C4-2B (cell line): ENCODE measurements around the gene KISS1R.
"Not testable (repeated sequence)": the region's sequence is repeated elsewhere in the genome, so short reads cannot be mapped to it uniquely, and the experiment has no call there.

Source experiments
- H3K27ac ChIP-seq: fragments of 450-650 bp; 2 replicates; pipeline ENCODE4 v1.5.1; 2017
- ZFX ChIP-seq: fragments of 450-650 bp; IDR thresholded peaks from 2 replicates; pipeline ENCODE4 v1.6.1; 2017
- TF ChIP-seq, protein P1 (sequence below): fragments of 450-650 bp; conservative IDR thresholded peaks from 2 replicates; pipeline ENCODE4 v1.5.1; 2017; ENCODE audit warnings: mild to moderate bottlenecking

KISS1R gene

GRCh38 chr19:953445-954271, 36.5 kb downstream of the KISS1R start:
- peak overlapping the region; percentile 83 for H3K27ac ChIP-seq
- TF ChIP-seq, protein P1, sequence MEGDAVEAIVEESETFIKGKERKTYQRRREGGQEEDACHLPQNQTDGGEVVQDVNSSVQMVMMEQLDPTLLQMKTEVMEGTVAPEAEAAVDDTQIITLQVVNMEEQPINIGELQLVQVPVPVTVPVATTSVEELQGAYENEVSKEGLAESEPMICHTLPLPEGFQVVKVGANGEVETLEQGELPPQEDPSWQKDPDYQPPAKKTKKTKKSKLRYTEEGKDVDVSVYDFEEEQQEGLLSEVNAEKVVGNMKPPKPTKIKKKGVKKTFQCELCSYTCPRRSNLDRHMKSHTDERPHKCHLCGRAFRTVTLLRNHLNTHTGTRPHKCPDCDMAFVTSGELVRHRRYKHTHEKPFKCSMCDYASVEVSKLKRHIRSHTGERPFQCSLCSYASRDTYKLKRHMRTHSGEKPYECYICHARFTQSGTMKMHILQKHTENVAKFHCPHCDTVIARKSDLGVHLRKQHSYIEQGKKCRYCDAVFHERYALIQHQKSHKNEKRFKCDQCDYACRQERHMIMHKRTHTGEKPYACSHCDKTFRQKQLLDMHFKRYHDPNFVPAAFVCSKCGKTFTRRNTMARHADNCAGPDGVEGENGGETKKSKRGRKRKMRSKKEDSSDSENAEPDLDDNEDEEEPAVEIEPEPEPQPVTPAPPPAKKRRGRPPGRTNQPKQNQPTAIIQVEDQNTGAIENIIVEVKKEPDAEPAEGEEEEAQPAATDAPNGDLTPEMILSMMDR, result no peak
- TF ChIP-seq ZFX, result no peak

GRCh38 chr19:954272-954671, 37.1 kb downstream of the KISS1R start:
- TF ChIP-seq, protein P1, result no peak
- TF ChIP-seq ZFX, result no peak

GRCh38 chr19:954672-955494, 37.8 kb downstream of the KISS1R start:
- no peak for TF ChIP-seq ZFX
- TF ChIP-seq, protein P1, result no peak
- H3K27ac ChIP-seq, result no peak overlapping the region

More at GRCh38 chr19:954272-954671, 37.1 kb downstream of the KISS1R start:
- no peak overlapping the region for H3K27ac ChIP-seq

DNA sequence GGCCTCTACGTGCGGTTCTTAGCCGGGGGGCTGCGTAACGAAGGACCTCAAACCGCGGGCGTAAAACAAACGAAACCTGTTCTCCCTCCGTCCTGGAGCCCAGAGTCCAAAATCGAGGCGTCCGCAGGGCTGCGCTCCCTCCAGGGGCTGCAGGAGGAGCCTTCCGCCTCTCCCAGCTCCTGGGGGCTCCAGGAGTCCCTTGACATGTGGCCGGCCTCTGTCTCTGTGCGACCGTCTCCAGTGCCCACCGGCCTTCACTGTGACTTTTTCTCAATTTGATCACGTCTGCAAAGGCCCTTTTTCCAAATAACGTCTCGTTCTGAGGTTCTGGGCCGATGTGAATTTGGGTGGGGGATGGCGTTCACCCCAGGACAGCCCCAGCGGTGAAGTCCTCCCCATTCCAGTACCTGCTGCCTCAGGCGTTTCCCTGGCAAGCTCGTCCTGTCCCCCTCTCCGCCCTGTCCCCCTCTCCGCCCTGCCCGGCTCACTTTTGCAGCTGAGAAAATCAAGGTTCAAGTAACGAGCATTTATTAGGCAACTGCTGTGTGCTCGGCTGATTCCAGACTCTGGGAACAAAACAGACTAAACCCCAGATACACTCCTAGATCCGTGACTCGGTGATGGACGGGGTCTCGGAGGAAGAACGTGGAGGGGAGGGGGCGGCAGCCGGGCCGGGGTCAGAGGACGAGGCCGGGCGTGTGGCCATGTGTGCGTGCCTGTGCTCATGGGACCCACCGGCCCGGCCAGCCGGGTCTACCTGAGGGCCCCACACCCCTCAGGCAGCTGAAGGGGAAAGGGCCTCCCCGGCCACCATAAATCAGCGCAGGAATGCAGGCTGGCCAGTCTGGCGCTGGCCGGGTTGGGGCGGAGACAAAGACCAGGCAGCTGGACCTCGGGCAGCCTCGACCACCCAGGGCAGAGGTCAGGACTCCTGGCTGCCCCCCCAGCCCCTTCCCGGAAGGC, 39.0 kb downstream of the KISS1R start:
- TF ChIP-seq ZFX, result no peak
- TF ChIP-seq, protein P1, result no peak
- H3K27ac ChIP-seq, result no peak overlapping the region

- H3K27ac ChIP-seq, result no peak overlapping the region
- TF ChIP-seq, protein P1, result no peak
- TF ChIP-seq ZFX, result no peak
Observed at GRCh38 chr19:956766-957440, 39.8 kb downstream of the KISS1R start.

DNA sequence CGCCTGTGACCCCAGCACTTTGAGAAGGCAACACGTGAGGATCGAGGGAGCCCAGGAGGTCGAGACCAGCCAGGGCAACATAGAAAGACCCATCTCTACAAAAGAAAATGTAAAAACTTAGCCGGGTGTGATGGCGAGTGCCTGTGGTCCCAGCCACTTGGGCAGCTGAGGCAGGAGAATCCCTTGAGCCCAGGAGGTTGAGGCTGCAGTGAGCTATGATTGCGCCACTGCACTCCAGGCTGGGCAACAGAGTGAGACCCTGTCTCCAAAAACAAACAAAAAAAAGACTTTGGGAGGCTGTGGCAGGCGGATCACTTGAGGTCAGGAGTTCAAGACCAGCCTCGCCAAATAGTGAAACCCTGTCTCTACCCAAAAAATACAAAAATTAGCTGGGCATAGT, 40.4 kb downstream of the KISS1R start:
- not testable (repeated sequence) for H3K27ac ChIP-seq
